Loucy (cell line): ENCODE data around the gene ARHGAP4.

ENCODE experiments used
- CTCF ChIP-seq: fragments of 200-600 bp; sonication (generic); conservative IDR thresholded peaks from 2 replicates; pipeline ENCODE4 v1.5.1; 2014; ENCODE audit warnings: mild to moderate bottlenecking, antibody characterized with exemption, low read length
- EZH2phosphoT487 ChIP-seq: fragments of 200-600 bp; IDR thresholded peaks from 2 replicates; pipeline ENCODE4 v1.6.1; 2018; ENCODE audit warnings: antibody characterized with exemption, mild to moderate bottlenecking, moderate library complexity, borderline replicate concordance

- no peak for TF ChIP-seq CTCF
- TF ChIP-seq EZH2phosphoT487: no peak
Measured at GRCh38 chrX:153934148-153934761, 8.2 kb upstream of the ARHGAP4 start.
